AG04449 (cell line): ENCODE measurements around the gene AKIRIN2.

Experiments
- CTCF ChIA-PET: fragments of 350-600 bp; formaldehyde crosslinking; extraction: SDS; loops from one replicate; lab custom pipeline; 2021; ENCODE audit warnings: antibody characterized with exemption; lab: Yijun Ruan, JAX
- POLR2A ChIA-PET: fragments of 400-600, 350-600 bp; formaldehyde crosslinking; extraction: SDS; loops from one replicate; lab custom pipeline; 2020; ENCODE audit warnings: antibody characterized with exemption, inconsistent platforms; lab: Yijun Ruan, JAX
- DNase-seq: peaks from one replicate; pipeline ENCODE4 v3.0.0-alpha.2; 2010; ENCODE audit warnings: low read depth, low spot score
- H3K4me3 ChIP-seq: 2 replicates; pipeline ENCODE4 v1.5.1; 2011; ENCODE audit warnings: low read depth, mild to moderate bottlenecking, control low read depth, low read length
- TF ChIP-seq, protein P1 (sequence below): IDR thresholded peaks from one replicate; pipeline ENCODE4 v1.5.1; 2011; ENCODE audit warnings: mild to moderate bottlenecking, moderate library complexity, low read length, control low read depth, inconsistent platforms; ENCODE audit not compliant: insufficient read depth; ENCODE audit errors: missing control alignments

Gene AKIRIN2

DNA sequence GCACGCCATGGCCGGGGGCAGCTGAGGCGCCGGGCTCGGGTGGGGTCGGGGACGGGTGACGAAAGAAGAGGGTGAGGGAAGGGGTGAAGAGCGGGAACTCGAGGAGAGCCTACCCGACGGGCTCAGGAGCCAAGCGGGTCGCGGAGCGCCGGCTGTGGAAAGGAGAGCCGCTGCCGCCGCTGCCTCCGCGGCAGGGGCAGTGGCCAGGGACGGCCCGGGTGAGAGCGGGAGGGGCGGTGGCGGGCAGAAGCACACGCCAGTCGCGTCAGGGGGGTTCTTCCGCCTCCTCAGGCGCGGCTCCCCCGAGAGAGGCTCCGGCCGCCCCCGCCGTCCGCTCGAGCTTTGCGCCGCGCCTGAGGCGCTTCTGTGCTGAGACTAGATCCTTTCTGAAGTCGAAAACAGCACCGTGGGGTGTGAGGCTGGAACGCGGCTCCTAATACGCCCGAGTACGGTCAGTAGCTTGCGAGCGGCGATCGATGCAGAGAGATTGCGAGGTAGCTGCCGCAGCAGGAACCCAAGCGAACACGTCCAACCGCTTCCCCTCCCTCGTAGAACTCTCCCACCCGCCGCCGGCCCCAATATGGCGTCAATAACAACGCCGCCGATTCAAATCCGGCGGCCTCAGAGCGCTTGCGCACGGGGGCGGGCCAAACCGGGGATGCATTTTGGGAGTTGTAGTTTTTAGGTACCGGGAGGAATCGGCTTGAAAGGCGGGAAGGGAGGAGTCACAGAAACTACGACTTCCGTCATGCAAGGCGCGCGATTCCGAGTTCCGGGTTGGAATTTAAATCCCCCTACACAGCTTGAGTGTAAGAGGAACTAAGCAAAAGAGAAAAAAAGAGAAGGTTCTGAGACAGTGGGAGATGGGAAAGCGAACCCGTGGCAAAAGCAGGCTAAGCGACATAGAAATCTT, at the start of gene AKIRIN2:
AKIRIN2 (minus strand) TSS at position 558 of the 913 bp plus-strand sequence; CDS start at position 9, 549 bp downstream.
- CTCF ChIA-PET, result interaction anchor here (1.0 kb wide), 1 partner anchor 21 kb away, joined by 3 read pairs; no protein-coding TSS in a partner anchor
- peak; percentile 97 for DNase-seq
- TF ChIP-seq, protein P1, sequence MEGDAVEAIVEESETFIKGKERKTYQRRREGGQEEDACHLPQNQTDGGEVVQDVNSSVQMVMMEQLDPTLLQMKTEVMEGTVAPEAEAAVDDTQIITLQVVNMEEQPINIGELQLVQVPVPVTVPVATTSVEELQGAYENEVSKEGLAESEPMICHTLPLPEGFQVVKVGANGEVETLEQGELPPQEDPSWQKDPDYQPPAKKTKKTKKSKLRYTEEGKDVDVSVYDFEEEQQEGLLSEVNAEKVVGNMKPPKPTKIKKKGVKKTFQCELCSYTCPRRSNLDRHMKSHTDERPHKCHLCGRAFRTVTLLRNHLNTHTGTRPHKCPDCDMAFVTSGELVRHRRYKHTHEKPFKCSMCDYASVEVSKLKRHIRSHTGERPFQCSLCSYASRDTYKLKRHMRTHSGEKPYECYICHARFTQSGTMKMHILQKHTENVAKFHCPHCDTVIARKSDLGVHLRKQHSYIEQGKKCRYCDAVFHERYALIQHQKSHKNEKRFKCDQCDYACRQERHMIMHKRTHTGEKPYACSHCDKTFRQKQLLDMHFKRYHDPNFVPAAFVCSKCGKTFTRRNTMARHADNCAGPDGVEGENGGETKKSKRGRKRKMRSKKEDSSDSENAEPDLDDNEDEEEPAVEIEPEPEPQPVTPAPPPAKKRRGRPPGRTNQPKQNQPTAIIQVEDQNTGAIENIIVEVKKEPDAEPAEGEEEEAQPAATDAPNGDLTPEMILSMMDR, result no peak
- peak within 1 kb of the TSS; percentile 88 for H3K4me3 ChIP-seq
- POLR2A ChIA-PET, result interaction anchor here (0.6 to 1.7 kb wide), 9 partner anchors 12 to 1379 kb away, joined by 3 to 5 read pairs (median 4); partner anchors contain the start of genes PNRC1 and RARS2

DNA sequence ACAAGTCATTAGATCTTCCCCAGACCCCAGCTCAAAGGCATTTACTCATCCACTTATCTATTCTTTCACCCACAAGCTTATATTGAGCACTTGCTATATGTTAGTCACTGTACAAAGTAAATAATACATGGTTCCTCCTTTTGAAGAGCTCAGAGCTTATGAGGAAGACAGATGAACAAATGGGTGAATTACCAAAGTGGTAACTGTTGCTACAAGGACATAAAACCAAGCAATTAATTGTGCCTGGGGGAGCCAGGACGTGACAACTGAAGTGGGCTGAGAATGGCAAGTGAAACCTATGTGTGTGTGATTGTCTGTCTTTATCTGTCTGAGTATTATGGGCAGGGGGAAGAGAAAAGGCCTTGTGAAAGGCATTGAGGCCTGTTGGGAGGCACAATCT, 45.6 kb upstream of the AKIRIN2 start:
- no peak for DNase-seq
- POLR2A ChIA-PET, result interaction anchor here (1.3 kb wide), 1 partner anchor 9 kb away, joined by 3 read pairs; no protein-coding TSS in a partner anchor
- H3K4me3 ChIP-seq, result no peak overlapping the region
- CTCF ChIA-PET, result no interaction called here
- TF ChIP-seq, protein P1, result no peak

DNA sequence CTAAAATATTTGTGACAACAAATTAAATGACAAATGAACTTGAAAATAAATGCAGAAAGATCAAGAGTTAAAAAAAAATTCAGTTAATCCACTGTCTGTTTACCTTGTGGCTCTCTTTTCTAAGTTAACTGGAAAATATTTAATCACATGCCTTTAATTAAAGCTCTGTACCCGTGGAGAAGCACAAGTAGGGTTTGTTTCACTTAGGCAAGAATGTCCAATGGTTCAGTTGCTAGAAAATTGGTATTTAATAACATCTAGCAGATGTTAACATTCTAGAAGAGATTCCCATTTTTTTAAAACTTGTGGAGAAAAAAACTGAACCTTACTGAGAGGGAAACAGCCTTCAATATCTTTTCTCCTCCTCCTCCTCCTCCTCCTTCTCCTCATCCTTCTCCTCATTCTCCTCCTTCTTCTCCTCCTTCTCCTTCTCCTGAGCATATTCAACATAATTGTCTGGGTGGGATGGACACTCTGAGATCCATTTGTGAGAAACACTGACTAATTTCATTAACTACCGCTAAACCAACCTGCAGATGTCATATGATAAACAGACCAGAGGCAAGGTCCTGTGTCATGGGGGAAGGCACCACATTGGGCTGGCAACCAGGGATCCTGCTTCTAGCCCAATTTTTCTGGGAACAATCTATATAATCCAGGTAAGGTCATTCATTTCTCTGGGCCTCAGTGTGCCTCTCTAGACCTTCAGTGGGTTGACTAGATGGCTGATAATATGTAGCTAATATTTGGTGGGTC, 44.1 kb upstream of the AKIRIN2 start:
- ChIA-PET POLR2A (no interaction called here), CTCF (no interaction called here)
- TF ChIP-seq, protein P1, result no peak
- H3K4me3 ChIP-seq, result no peak overlapping the region
- DNase-seq, result no peak

DNA sequence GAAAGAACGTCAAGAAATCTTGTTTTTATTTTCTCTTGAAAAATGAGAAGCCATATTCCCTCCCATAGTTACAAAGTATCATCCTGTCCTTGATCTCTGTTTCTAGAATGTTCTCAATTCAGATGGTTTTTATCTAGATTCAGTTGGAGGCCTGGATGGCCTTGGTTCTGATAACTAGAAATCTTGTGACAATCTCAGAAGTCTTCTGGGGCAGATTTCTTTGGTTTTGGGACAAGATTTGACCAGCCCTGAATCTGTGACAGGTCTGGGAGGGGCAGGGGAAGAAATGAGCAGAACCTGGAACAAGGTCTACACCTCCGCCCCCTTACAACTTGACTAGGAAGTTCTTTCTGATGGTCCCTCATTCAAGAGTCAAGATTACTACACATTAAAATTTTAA, 41.4 kb upstream of the AKIRIN2 start:
- ChIA-PET POLR2A (no interaction called here), CTCF (no interaction called here)
- no peak for DNase-seq
- no peak overlapping the region for H3K4me3 ChIP-seq
- TF ChIP-seq, protein P1, result no peak

DNA sequence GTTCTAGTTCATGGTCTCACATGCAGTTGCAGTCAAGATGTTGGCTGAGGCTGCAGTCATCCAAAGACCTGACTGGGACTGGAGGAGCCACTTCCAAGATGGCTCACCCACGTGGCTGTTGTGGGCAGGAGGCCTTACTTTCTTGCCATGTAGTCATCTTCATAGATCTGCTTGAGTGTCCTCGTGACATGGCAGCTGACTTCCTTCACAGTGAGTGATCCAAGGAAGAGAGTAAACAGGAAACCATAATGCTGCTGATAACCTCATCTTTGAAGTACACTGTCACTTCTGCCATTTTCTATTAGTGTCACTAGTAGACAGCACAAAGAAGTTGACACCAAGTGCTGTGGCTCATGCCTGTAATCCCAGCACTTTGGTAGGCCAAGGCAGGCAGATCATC, 40.1 kb upstream of the AKIRIN2 start:
- CTCF ChIA-PET, result no interaction called here
- H3K4me3 ChIP-seq, result no peak overlapping the region
- TF ChIP-seq, protein P1, result no peak
- POLR2A ChIA-PET, result no interaction called here
- no peak for DNase-seq
